ENCODE measurements around the gene PMIS2. TPM values are rescaled to one million over a fixed set of nuclear protein-coding genes. Genes with fewer than 3 reads are reported as not detected.

PMIS2 gene
- total RNA-seq, 1 experiment from 2014 or later: not detected

DNA sequence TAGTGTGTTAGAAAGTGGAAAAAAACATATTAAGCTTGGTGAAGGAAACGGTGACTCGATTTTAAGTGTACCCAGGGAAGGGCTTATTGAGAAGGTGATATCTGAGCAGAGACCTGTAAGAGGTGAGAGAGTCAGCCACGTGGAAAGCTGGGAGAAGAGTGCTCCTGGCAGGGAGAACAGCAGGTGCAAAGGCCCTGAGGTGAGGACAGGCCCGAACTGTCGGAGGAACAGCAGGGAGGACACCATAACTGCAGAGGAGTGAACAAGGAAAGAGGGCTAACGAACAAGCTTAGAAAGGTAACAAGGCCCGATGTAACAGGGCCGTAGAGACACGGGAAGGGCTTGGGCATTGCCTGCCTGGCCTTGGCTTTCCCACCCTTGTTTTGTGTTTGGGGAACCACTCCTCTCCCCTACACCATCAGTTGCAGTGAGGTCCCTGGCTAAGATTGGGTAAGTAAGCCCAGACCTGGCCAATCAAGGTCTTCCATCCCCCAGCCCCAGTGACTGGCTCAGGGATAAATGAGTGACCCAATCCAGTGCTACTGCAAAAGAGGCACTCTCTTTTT lies 29.9 kb upstream of the PMIS2 start:
- BruUV-seq (replicated peaks): no TSS peak
- H3K4me1 Mint-ChIP-seq (ENCODE audit: insufficient read depth, unreplicated experiment): no peaks in the 10 kb centered on the region
- DNase-seq (ENCODE audit: unreplicated experiment): no peak
- H3K9me3 Mint-ChIP-seq (ENCODE audit: unreplicated experiment): no peaks in the 10 kb centered on the region
- H3K27me3 Mint-ChIP-seq (ENCODE audit: insufficient read depth, unreplicated experiment): peaks cover 18% of the 10 kb centered on the region
- no peak overlapping the region for H3K27ac Mint-ChIP-seq (ENCODE audit: low read depth, unreplicated experiment)
- no peak overlapping the region for H3K4me3 Mint-ChIP-seq (ENCODE audit: unreplicated experiment)
- H3K36me3 Mint-ChIP-seq (ENCODE audit: insufficient read depth, unreplicated experiment): no peaks in the 10 kb centered on the region
- TF ChIP-seq CTCF (IDR thresholded peaks at IDR 0.05; ENCODE audit: unreplicated experiment): no peak
- CTCF ChIA-PET: interaction anchor here (0.7 to 1.4 kb wide), 3 partner anchors 8 to 170 kb away, joined by 3 read pairs; no protein-coding TSS in a partner anchor
- POLR2A ChIA-PET: interaction anchor here (0.9 to 1.1 kb wide), 3 partner anchors 9 to 118 kb away, joined by 3 read pairs; no protein-coding TSS in a partner anchor
- intact Hi-C loops (cut with micrococcal nuclease): no loop called here

GRCh38 chr19:35556846-35557538 lies 29.0 kb upstream of the PMIS2 start:
- Mint-ChIP-seq H3K27ac (ENCODE audit: low read depth, unreplicated experiment) (no peak overlapping the region), H3K27me3 (ENCODE audit: insufficient read depth, unreplicated experiment) (peaks cover 27% of the 10 kb centered on the region), H3K36me3 (ENCODE audit: insufficient read depth, unreplicated experiment) (no peaks in the 10 kb centered on the region), H3K9me3 (ENCODE audit: unreplicated experiment) (no peaks in the 10 kb centered on the region), H3K4me3 (ENCODE audit: unreplicated experiment) (no peak overlapping the region), H3K4me1 (ENCODE audit: insufficient read depth, unreplicated experiment) (no peaks in the 10 kb centered on the region)
- intact Hi-C loops (cut with micrococcal nuclease): no loop called here
- no TSS peak for BruUV-seq (replicated peaks)
- DNase-seq (ENCODE audit: unreplicated experiment): no peak
- ChIA-PET CTCF (interaction anchor here (1.2 to 1.4 kb wide), 2 partner anchors 9 to 62 kb away, joined by 3 to 5 read pairs; no protein-coding TSS in a partner anchor), POLR2A (no interaction called here)
- TF ChIP-seq CTCF (IDR thresholded peaks at IDR 0.05; ENCODE audit: unreplicated experiment): no peak

DNA sequence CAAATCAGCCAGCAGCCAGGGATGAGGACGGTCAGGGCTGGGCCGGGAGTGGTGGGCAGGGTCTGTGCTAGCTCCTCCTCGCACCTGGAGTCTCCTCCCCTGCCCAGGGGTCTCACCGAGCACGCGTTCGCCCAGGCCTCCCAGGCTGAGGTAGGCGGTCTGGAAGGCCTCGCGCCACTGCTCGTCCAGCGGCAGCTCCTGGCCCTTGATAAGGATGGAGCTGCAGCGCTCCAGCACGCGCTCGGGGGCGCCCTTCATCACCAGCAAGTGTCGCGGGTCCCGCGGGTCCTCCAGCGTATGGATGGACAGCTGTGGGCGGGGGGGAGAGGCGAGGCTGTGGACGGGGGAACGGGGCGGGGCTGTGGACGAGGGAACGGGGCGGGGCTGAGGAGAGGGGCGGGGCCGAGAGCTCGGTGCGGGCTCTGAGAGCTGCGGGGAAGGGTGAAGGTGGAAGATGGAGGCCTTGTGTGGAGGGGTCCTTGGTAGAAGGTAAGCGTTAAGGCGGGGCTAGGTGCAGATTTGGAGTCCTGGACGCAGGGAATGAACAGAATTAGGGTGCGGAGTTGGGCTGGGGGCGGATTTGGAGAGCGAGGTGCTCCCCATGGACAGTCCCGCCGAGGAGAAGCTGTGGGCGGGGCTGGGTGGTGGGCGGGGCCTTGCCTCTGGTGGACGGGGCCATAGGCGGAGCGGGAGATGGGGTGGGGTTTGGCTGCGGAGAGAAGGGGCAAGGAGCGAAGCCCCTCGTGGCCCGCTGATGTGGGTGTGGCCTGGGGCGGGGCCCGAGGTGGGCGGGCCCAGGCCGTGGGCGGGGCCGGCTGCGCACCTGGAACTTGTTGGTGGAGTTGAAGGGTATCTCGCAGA lies 28.2 kb upstream of the PMIS2 start:
- Mint-ChIP-seq H3K4me1 (ENCODE audit: insufficient read depth, unreplicated experiment) (no peaks in the 10 kb centered on the region), H3K36me3 (ENCODE audit: insufficient read depth, unreplicated experiment) (no peaks in the 10 kb centered on the region), H3K4me3 (ENCODE audit: unreplicated experiment) (no peak overlapping the region), H3K27me3 (ENCODE audit: insufficient read depth, unreplicated experiment) (peaks cover 34% of the 10 kb centered on the region), H3K27ac (ENCODE audit: low read depth, unreplicated experiment) (no peak overlapping the region), H3K9me3 (ENCODE audit: unreplicated experiment) (no peaks in the 10 kb centered on the region)
- no peak for DNase-seq (ENCODE audit: unreplicated experiment)
- ChIA-PET POLR2A (no interaction called here), CTCF (interaction anchor here (0.8 to 1.4 kb wide), 3 partner anchors 9 to 62 kb away, joined by 3 to 5 read pairs (median 4); no protein-coding TSS in a partner anchor)
- intact Hi-C loops (cut with micrococcal nuclease): no loop called here
- no peak for TF ChIP-seq CTCF (IDR thresholded peaks at IDR 0.05; ENCODE audit: unreplicated experiment)
- no TSS peak for BruUV-seq (replicated peaks)

Measured in MCF 10A (cell line).